Endothelial cell of umbilical vein (primary cell): Measurements from ENCODE around the gene ARHGEF7.

Source experiments
- CTCF ChIP-seq, 2 donors: IDR thresholded peaks; 1 replicate in 1 of 2; 2 replicates in 1 of 2; pipeline ENCODE4 v1.5.1; 2011; ENCODE audit warnings: low read length in 2 of 2, mild to moderate bottlenecking in 2 of 2, moderate library complexity in 2 of 2, control low read depth in 1 of 2, inconsistent platforms in 1 of 2, low read depth in 1 of 2; ENCODE audit not compliant: insufficient read depth in 1 of 2; ENCODE audit errors: extremely low read depth in 1 of 2
- EZH2 ChIP-seq: IDR thresholded peaks from 2 replicates; pipeline ENCODE4 v1.6.1; 2012; ENCODE audit warnings: borderline replicate concordance, low read depth, mild to moderate bottlenecking, moderate library complexity, low read length, inconsistent platforms; ENCODE audit not compliant: severe bottlenecking
- FOS ChIP-seq: IDR thresholded peaks from 2 replicates; pipeline ENCODE4 v1.6.1; 2011; ENCODE audit warnings: mild to moderate bottlenecking, low read length, moderate library complexity, borderline replicate concordance; ENCODE audit not compliant: insufficient read depth
- GATA2 ChIP-seq: IDR thresholded peaks from 2 replicates; pipeline ENCODE4 v1.7.0; 2011; ENCODE audit warnings: low read depth, mild to moderate bottlenecking, moderate library complexity, mixed read lengths, low read length; ENCODE audit not compliant: insufficient read length, insufficient read depth
- JUN ChIP-seq: IDR thresholded peaks from 2 replicates; pipeline ENCODE4 v1.6.1; 2011; ENCODE audit warnings: borderline replicate concordance, low read depth; ENCODE audit not compliant: insufficient read length, insufficient read depth
- MAX ChIP-seq: IDR thresholded peaks from 2 replicates; pipeline ENCODE4 v1.6.1; 2011; ENCODE audit not compliant: insufficient read depth, insufficient read length
- MYC ChIP-seq: IDR thresholded peaks from one replicate; pipeline ENCODE4 v1.6.1; 2011; ENCODE audit warnings: mild to moderate bottlenecking, low read depth, low read length
- POLR2A ChIP-seq: IDR thresholded peaks from 2 replicates; pipeline ENCODE4 v1.6.1; 2012; ENCODE audit warnings: low read depth, mild to moderate bottlenecking, control low read depth, low read length
- POLR2AphosphoS5 ChIP-seq: IDR thresholded peaks from 2 replicates; pipeline ENCODE4 v1.6.1; 2012; ENCODE audit warnings: low read depth, mild to moderate bottlenecking, control low read depth, low read length, moderate library complexity; ENCODE audit not compliant: insufficient read depth

GRCh38 chr13:111326621-111326965, 211.5 kb downstream of the ARHGEF7 start:
- TF ChIP-seq CTCF (IDR thresholded peaks at IDR 0.05; ENCODE audit: extremely low read depth in 1 of 2, insufficient read depth in 1 of 2, low read depth in 1 of 2, low read length in 2 of 2): no peak
- no peak for TF ChIP-seq POLR2A
- TF ChIP-seq MAX: no peak
- TF ChIP-seq EZH2: no peak
- TF ChIP-seq POLR2AphosphoS5: no peak
- TF ChIP-seq JUN: no peak
- no peak for TF ChIP-seq MYC
- no peak for TF ChIP-seq GATA2
- no peak for TF ChIP-seq FOS
